Erythroblast (primary cell): ENCODE measurements around the gene CACNA1C.

Source experiments
- GATA1 ChIP-seq: IDR thresholded peaks from 2 replicates; pipeline ENCODE4 v1.6.1; 2011; ENCODE audit warnings: low read depth, mild to moderate bottlenecking, control low read depth, low read length, moderate library complexity
- POLR2A ChIP-seq: IDR thresholded peaks from 2 replicates; pipeline ENCODE4 v1.6.1; 2011; ENCODE audit warnings: mild to moderate bottlenecking, low read length

DNA sequence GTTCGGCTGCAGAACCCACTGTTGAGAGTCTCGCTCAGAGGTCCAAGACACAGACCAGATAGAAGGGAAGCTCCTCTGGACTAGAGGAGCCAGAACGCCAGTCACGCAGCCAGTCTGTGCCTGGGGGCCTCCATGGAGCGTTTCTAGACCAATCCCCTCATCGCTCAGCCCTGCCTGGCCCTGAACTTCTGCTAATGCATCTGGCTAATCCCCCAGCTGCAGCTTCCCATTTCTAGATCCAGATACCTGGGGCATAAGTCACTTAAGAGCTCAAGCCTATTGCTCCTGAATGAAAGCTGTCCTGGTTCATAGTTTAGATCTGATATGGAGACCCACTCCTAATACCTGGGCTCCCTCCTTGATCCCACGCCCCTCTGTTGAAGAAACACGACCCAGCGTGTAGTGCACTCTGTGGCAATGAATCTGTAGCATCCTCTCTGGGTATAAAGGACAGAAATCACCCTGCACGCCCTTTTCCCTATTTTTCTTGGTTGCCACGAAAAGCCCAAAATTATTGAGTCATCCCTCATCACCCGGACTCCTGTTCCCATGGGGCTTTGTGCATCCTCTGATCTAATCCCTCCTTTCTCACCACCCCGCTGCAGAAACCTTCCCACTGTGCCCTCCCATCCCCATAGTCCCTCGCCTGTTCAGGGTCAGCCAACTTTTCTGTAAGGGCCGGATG, 400.4 kb downstream of the CACNA1C start:
- TF ChIP-seq POLR2A (no peak), GATA1 (no peak)
